ENCODE data around the gene PEX6. TPM values are rescaled to one million over a fixed set of nuclear protein-coding genes. Genes with fewer than 3 reads are reported as not detected.

The PEX6 gene
- total and polyA plus RNA-seq, 2 of the 13 experiments (the other 11 are each of a cell fraction or from before 2014, with no cell fraction given), result 5.1 to 6.7 TPM

DNA sequence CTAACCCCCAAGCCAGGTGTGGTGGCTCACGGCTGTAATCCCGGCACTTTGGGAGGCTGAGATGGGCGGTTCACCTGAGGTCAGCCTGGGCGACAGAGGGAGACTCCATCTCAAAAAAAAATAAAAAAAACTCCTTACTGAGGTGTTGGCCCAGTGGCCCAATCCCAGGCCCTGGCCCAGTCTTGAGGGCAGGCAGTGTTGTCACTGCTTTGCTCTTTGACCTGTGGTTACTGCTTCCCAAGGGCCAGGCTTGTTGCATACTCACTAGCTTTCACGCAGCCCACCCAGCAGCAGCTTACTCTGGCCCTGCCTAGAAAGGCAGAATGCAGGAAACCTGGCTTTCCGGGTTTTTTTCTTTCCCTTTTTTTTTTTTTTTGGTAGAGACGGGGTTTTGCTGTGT, 36.5 kb downstream of the PEX6 start (continued):
- TF ChIP-seq ZNF407 (CRISPR knock-in tag; IDR thresholded peaks at IDR 0.05; ENCODE audit: not compliant biosample characterization), result no peak
- no peak for TF ChIP-seq REXO4 (CRISPR knock-in tag; IDR thresholded peaks at IDR 0.05; ENCODE audit: borderline replicate concordance)
- TF ChIP-seq, protein P1, sequence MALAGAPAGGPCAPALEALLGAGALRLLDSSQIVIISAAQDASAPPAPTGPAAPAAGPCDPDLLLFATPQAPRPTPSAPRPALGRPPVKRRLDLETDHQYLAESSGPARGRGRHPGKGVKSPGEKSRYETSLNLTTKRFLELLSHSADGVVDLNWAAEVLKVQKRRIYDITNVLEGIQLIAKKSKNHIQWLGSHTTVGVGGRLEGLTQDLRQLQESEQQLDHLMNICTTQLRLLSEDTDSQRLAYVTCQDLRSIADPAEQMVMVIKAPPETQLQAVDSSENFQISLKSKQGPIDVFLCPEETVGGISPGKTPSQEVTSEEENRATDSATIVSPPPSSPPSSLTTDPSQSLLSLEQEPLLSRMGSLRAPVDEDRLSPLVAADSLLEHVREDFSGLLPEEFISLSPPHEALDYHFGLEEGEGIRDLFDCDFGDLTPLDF (CRISPR knock-in tag; IDR thresholded peaks at IDR 0.05), result no peak
- TF ChIP-seq ZNF883 (CRISPR knock-in tag; IDR thresholded peaks at IDR 0.05; ENCODE audit: not compliant biosample characterization), result no peak
- 0 out of 2 replicates have a peak, but pooled peaks have one; percentile 29 for TF ChIP-seq ZNF264 (CRISPR knock-in tag; IDR thresholded peaks at IDR 0.05)
- no peak for TF ChIP-seq TEF (CRISPR knock-in tag; IDR thresholded peaks at IDR 0.05)
- no peak for TF ChIP-seq ZBTB3 (CRISPR knock-in tag; IDR thresholded peaks at IDR 0.05; ENCODE audit: borderline replicate concordance, low read depth)
- no peak for TF ChIP-seq JUN (CRISPR knock-in tag; IDR thresholded peaks at IDR 0.05)
- TF ChIP-seq ZNF230 (CRISPR knock-in tag; IDR thresholded peaks at IDR 0.05), result no peak
- TF ChIP-seq SIN3B (IDR thresholded peaks at IDR 0.05; ENCODE audit: low read length), result no peak
- no peak for TF ChIP-seq AFF4 (CRISPR knock-in tag; IDR thresholded peaks at IDR 0.05)
- TF ChIP-seq ZSCAN30 (CRISPR knock-in tag; IDR thresholded peaks at IDR 0.05), result no peak
- no peak for TF ChIP-seq MBNL3 (CRISPR knock-in tag; conservative IDR thresholded peaks at IDR 0.05)
- no peak for TF ChIP-seq KLF16 (CRISPR knock-in tag; IDR thresholded peaks at IDR 0.05)
- TF ChIP-seq HNF4A (CRISPR knock-in tag; IDR thresholded peaks at IDR 0.05), result peak; percentile 85
- TF ChIP-seq ZNF839 (CRISPR knock-in tag; IDR thresholded peaks at IDR 0.05; ENCODE audit: borderline replicate concordance), result no peak
- TF ChIP-seq ZBTB1 (CRISPR knock-in tag; IDR thresholded peaks at IDR 0.05; ENCODE audit: borderline replicate concordance), result no peak

All from HepG2 (cell line).